Thoracic aorta (tissue), 2 donors: Measurements from ENCODE around the gene EDIL3. TPM values are rescaled to one million over a fixed set of nuclear protein-coding genes. Genes with fewer than 3 reads are reported as not detected.

Experiments used
- ATAC-seq: fragments of 150-250 bp; one replicate; pipeline ENCODE4 v1.8.0; 2017; ENCODE audit warnings: low read depth; ENCODE audit not compliant: insufficient number of reproducible peaks, low FRiP score
- DNase-seq: peaks from one replicate; pipeline ENCODE4 v3.0.0-alpha.2; 2020; ENCODE audit warnings: low spot score
- H3K27ac ChIP-seq, 2 donors: fragments of 200-600 bp; sonication (generic); 1 replicate in 1 of 2; 2 replicates in 1 of 2; pipeline ENCODE4 v1.5.1; 2016; ENCODE audit warnings: mild to moderate bottlenecking in 2 of 2, moderate library complexity in 2 of 2
- H3K27me3 ChIP-seq: fragments of 200-600 bp; sonication (generic); replicated peaks from 2 replicates; pipeline ENCODE4 v1.6.0; 2016; ENCODE audit warnings: mild to moderate bottlenecking; ENCODE audit not compliant: insufficient read depth
- H3K36me3 ChIP-seq: fragments of 200-600 bp; sonication (generic); one replicate; pipeline ENCODE4 v1.5.1; 2016
- H3K4me1 ChIP-seq, 2 donors: fragments of 200-600 bp; sonication (generic); 1 replicate in 1 of 2; 2 replicates in 1 of 2; pipeline versions ENCODE4 v1.5.1 to v1.6.0; 2016; ENCODE audit warnings: low read depth in 2 of 2, mild to moderate bottlenecking in 1 of 2; ENCODE audit not compliant: control insufficient read depth in 1 of 2
- H3K4me3 ChIP-seq: fragments of 200-600 bp; sonication (generic); 2 replicates; pipeline ENCODE4 v1.5.1; 2016; ENCODE audit warnings: mild to moderate bottlenecking
- H3K9me3 ChIP-seq: fragments of 200-600 bp; sonication (generic); 2 replicates; pipeline ENCODE4 v1.5.1; 2016
- CTCF ChIP-seq: fragments of 200-600 bp; sonication (generic); IDR thresholded peaks from one replicate; pipeline ENCODE4 v1.5.1; 2019; ENCODE audit warnings: antibody characterized with exemption
- total RNA-seq, 2 donors: library from RNA; depleted of rRNA; stranded (reverse); fragments of >200 nt; gene quantifications; one replicate each; pipeline versions ENCODE4 v1.1.0 to v1.2.3, GENCODE V29; 2016

Gene EDIL3, protein sequence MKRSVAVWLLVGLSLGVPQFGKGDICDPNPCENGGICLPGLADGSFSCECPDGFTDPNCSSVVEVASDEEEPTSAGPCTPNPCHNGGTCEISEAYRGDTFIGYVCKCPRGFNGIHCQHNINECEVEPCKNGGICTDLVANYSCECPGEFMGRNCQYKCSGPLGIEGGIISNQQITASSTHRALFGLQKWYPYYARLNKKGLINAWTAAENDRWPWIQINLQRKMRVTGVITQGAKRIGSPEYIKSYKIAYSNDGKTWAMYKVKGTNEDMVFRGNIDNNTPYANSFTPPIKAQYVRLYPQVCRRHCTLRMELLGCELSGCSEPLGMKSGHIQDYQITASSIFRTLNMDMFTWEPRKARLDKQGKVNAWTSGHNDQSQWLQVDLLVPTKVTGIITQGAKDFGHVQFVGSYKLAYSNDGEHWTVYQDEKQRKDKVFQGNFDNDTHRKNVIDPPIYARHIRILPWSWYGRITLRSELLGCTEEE
- total RNA-seq = 100 to 1,000 TPM; 157 to 170 TPM

GRCh38 chr5:84384604-84385575, at the start of gene EDIL3:
Gene EDIL3, minus strand, starts transcription at chr5:84384880. Its CDS starts 506 bp downstream, at chr5:84384374.
- Histone ChIP-seq H3K9me3 (no peaks in the 10 kb centered on the region), H3K4me1 (peaks cover 0 to 9% of the 10 kb centered on the region in 2 donors), H3K4me3 (peak within 1 kb of the TSS; percentile 91), H3K27me3 (no peaks in the 10 kb centered on the region), H3K27ac (peak within 1 kb of the TSS; percentile 89 to 96), H3K36me3 (no peaks in the 10 kb centered on the region)
- peak; percentile 5 for ATAC-seq
- no peak for DNase-seq
- no peak for TF ChIP-seq CTCF

GRCh38 chr5:84433461-84433860, 48.8 kb upstream of the EDIL3 start:
- no peaks in the 10 kb centered on the region for H3K36me3 ChIP-seq
- DNase-seq (no peak), ATAC-seq (no peak)
- no peaks in the 10 kb centered on the region for H3K27me3 ChIP-seq
- no peak overlapping the region for H3K4me3 ChIP-seq
- peaks cover 0 to 6% of the 10 kb centered on the region in 2 donors for H3K4me1 ChIP-seq
- no peaks in the 10 kb centered on the region for H3K9me3 ChIP-seq
- TF ChIP-seq CTCF = no peak
- no peak overlapping the region for H3K27ac ChIP-seq

- DNase-seq = no peak
- Histone ChIP-seq H3K4me3 (no peak overlapping the region), H3K27me3 (no peaks in the 10 kb centered on the region), H3K36me3 (no peaks in the 10 kb centered on the region), H3K9me3 (no peaks in the 10 kb centered on the region), H3K4me1 (peaks cover 0 to 6% of the 10 kb centered on the region in 2 donors), H3K27ac (no peak overlapping the region)
- ATAC-seq = no peak
- no peak for TF ChIP-seq CTCF
These were observed 46.4 kb upstream of the EDIL3 start for GRCh38 chr5:84430863-84431663.

- TF ChIP-seq CTCF = no peak
- H3K27ac ChIP-seq = no peak overlapping the region
- ATAC-seq (no peak), DNase-seq (no peak)
- H3K9me3 ChIP-seq = no peaks in the 10 kb centered on the region
- H3K27me3 ChIP-seq = no peaks in the 10 kb centered on the region
- no peaks in the 10 kb centered on the region for H3K36me3 ChIP-seq
- peaks cover 0 to 6% of the 10 kb centered on the region in 2 donors for H3K4me1 ChIP-seq
- no peak overlapping the region for H3K4me3 ChIP-seq
These were observed 45.4 kb upstream of the EDIL3 start for GRCh38 chr5:84430079-84430478.
